Measurements from ENCODE around the gene ARID3C.

Gene ARID3C

DNA sequence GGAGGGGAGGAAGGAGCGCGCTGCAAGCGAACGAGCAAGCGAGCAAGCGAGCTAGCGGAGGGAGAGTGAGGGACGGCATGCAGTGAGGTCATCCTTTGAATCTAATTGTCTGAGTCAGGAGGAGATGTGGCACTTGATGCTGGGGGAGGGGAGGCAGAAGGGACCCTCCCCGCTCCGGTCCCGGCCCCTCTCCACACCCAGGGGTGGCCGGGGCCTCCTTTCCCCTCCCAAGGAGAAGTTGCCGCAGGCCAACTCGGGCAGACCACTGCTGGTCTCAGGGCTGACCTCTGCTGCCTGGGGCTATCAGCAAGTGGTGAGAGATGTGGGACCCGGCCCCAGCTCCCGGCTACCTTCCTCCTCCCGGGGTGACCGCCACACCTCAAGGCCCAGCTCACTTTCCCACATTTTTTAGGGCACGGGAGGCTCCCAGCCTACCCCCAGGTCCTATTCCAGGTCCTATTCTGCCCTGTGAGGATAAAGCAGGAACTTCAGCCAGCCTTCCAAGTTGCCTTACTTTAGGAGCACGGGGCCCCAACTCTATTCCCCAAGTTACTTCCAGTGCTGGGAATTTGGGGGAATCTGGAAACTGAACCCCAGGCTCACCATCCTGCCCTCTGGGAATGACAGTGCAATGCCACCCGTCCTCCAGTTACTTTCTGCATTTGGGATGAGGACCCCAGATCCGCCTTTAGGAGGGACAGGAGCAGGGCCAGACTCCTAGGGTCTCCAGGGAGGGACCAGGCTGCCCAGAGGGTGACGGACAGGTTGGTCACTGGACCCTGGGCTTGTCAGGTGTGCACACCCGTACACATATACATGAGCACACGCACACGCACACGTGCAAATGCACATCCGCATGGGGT, 50.4 kb downstream of the ARID3C start:
- H3K4me3 ChIP-seq (replicated peaks in 1 of 2; ENCODE audit: low read depth in 2 of 2, low read length in 2 of 2) = no peak overlapping the region
- TF ChIP-seq, protein P1, sequence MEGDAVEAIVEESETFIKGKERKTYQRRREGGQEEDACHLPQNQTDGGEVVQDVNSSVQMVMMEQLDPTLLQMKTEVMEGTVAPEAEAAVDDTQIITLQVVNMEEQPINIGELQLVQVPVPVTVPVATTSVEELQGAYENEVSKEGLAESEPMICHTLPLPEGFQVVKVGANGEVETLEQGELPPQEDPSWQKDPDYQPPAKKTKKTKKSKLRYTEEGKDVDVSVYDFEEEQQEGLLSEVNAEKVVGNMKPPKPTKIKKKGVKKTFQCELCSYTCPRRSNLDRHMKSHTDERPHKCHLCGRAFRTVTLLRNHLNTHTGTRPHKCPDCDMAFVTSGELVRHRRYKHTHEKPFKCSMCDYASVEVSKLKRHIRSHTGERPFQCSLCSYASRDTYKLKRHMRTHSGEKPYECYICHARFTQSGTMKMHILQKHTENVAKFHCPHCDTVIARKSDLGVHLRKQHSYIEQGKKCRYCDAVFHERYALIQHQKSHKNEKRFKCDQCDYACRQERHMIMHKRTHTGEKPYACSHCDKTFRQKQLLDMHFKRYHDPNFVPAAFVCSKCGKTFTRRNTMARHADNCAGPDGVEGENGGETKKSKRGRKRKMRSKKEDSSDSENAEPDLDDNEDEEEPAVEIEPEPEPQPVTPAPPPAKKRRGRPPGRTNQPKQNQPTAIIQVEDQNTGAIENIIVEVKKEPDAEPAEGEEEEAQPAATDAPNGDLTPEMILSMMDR (IDR thresholded peaks at IDR 0.05; ENCODE audit: low read depth, low read length) = no peak
- peak; percentile 46 to 53 for DNase-seq (ENCODE audit: low read depth in 2 of 2)

DNA sequence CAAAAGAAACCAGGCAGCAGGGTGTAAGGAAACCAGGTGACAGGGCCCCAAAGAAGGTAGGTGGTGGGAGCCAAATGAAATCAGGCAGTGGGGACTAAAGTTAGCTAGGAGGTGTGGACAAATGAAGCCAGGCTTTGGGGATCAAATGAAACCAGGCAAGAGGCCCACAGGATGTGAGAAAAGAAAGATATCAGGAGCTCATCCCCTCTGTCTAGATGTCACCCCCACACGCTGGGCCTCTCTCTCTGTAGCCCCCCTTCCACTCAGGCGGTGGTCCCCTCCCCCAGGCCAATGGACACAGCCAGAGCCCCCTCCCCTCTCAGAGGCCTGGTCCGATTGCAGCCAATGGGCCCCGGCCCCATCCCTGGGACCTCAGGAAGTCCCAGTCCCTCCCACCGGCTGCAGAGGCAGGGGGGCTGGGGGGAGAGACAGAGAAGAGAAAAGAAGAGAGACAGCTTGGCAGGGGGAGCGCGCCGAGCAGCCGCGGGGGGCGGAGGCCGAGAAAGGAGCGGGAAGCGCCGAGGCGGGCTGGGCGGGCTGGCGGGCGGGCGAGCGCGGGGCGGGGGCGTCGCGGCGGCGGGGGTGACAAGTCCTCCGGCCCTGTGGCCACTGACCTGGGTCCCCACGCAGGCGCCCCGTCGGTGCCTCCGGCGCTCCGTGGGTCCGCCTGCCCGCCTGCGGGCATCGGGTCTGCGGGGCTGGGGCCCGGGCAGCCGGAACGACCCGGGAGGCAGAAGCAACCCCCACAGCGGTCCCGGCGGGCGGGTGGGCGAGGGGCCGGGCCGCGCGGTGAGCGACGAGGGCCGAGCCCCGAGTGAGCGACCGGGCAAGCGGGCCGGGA, 51.2 kb downstream of the ARID3C start:
- no peak for DNase-seq (ENCODE audit: low read depth in 2 of 2)
- H3K4me3 ChIP-seq (replicated peaks in 1 of 2; ENCODE audit: low read depth in 2 of 2, low read length in 2 of 2) = no peak overlapping the region
- TF ChIP-seq, protein P1 (IDR thresholded peaks at IDR 0.05; ENCODE audit: low read depth, low read length) = no peak

DNA sequence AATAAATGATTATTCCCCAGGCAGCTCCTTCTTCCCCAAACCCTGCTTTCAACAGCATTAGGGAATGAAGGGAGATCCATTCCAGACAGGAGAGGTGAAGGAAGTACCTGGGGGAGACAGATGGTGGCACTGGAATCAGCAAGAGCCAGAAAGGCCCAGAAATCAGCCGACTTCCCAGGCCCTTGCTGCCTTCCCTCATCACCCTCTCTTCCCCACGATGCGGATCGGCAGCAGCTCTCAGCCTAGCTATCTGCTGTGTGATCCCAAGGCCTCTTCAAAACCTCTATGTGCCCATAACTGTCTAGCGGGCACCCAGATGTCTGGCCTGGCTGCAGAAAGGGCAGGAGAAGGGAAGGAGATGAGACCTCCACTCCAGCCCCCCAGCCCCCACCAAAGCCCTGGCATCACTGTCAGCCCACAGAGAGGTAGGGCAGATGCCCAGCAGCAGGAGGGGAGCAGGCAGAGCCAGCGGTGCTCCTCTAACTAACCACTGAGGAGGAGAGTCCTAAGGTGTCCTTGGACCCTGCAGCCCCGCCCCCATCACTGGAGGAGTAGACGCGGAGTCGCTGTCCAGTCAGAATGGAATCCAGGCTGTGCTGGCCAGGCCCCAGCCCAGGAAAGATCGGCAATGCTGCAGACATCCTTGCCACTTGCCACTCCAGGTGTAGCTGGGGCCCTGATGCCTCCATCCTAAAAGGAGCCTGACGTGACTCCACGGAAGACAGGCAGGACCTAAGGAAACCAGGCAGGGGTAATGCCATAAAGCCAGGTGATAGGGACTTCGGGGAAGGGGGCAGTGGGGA, 52.1 kb downstream of the ARID3C start:
- H3K4me3 ChIP-seq (replicated peaks in 1 of 2; ENCODE audit: low read depth in 2 of 2, low read length in 2 of 2) = no peak overlapping the region
- TF ChIP-seq, protein P1 (IDR thresholded peaks at IDR 0.05; ENCODE audit: low read depth, low read length) = no peak
- no peak for DNase-seq (ENCODE audit: low read depth in 2 of 2)

DNA sequence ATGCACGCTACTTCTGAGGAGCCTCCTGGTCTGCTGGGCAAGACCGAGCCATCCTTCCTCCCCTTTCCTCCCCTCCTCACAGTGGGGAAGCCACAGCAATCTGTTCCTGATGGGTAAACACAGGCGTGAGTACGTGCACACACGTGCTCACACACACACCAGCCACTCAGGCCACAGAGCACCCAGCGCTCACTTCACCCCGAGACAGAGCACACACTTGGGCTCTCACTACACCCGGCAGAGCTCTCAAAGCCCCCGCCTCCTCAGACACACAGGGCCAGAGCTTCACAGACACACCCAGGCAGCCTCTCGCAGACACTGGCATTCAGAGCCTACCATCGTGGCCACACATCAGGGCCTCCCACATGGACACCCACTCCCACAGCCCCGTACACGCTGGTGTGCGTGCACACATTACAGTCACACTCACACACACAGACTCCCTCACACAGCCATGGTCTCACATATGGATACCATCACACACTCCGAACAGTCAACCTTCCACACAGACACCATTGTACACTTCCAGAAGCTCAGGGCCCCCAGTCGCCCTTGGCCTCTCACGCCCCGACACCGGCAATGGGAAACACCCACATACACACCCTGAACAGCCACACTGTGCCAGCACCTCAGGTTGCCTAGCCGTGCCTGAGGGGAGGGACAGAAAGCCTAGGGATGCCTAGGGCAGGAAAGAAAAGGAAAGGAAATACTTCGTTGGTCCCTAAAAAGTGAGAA, 52.8 kb downstream of the ARID3C start:
- TF ChIP-seq, protein P1 (IDR thresholded peaks at IDR 0.05; ENCODE audit: low read depth, low read length) = no peak
- no peak overlapping the region for H3K4me3 ChIP-seq (replicated peaks in 1 of 2; ENCODE audit: low read depth in 2 of 2, low read length in 2 of 2)
- DNase-seq (ENCODE audit: low read depth in 2 of 2) = no peak

DNA sequence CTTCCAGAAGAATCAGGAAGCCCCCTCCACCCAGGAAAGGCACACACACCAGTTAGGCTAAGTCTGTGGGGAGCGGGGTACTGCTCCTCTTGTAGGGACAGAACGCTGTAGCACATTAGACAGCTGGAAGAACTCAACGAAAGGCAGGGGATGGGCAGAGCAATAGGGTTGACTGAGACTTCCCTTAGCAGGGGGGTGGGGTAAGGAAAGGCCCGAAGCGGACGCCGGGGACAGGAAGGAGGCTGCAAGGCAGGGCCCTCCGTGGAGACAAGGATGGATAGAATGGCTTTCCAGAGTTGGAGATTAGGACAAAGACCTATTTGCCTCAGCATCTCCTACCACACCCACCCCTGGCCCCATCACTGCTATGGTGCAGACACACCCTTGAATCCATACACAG, 53.6 kb downstream of the ARID3C start:
- no peak for DNase-seq (ENCODE audit: low read depth in 2 of 2)
- TF ChIP-seq, protein P1 (IDR thresholded peaks at IDR 0.05; ENCODE audit: low read depth, low read length) = no peak
- no peak overlapping the region for H3K4me3 ChIP-seq (replicated peaks in 1 of 2; ENCODE audit: low read depth in 2 of 2, low read length in 2 of 2)

- DNase-seq (ENCODE audit: low read depth in 2 of 2) = no peak
- H3K4me3 ChIP-seq (replicated peaks in 1 of 2; ENCODE audit: low read depth in 2 of 2, low read length in 2 of 2) = no peak overlapping the region
Observed at GRCh38 chr9:34574571-34574970, 54.3 kb downstream of the ARID3C start.

More at GRCh38 chr9:34574571-34574970, 54.3 kb downstream of the ARID3C start:
- TF ChIP-seq, protein P1 (IDR thresholded peaks at IDR 0.05; ENCODE audit: low read depth, low read length) = no peak

Data from cardiac fibroblast (primary cell).